K562 (cell line): ENCODE data around the gene TLCD1. TPM values are rescaled to one million over a fixed set of nuclear protein-coding genes. Genes with fewer than 3 reads are reported as not detected.

Experiments
- ARID1B ChIP-seq: fragments of 450-650 bp; IDR thresholded peaks from 2 replicates; pipeline ENCODE4 v1.6.1; 2016; ENCODE audit warnings: antibody characterized with exemption, mild to moderate bottlenecking, inconsistent platforms
- ATF1 ChIP-seq, 2 experiments: fragments of 450-650 bp in 1 of 2; IDR thresholded peaks; 2 replicates each; pipeline ENCODE4 v1.6.1; 2016; ENCODE audit warnings: missing compliant biosample characterization in 1 of 2, missing genetic modification characterization in 1 of 2
- HNRNPLL ChIP-seq: fragments of 200-400 bp; formaldehyde crosslinking; IDR thresholded peaks from 2 replicates; pipeline ENCODE4 v1.6.1; 2017; ENCODE audit warnings: low read length, low read depth, mild to moderate bottlenecking; ENCODE audit not compliant: poor library complexity, severe bottlenecking
- JUN ChIP-seq, 2 experiments: sonication (generic) in 1 of 2; formaldehyde crosslinking in 1 of 2; IDR thresholded peaks; 2 replicates each; pipeline versions ENCODE4 v1.6.1 to v1.8.0; 2012 to 2022; ENCODE audit warnings: borderline replicate concordance in 2 of 2, mild to moderate bottlenecking in 2 of 2, improper control_type of control experiment in 1 of 2, low read depth in 1 of 2, low read length in 1 of 2, missing genetic modification reagents in 1 of 2
- KDM4B ChIP-seq, 2 experiments: fragments of 450-650 bp in 1 of 2; sonication (generic) in 1 of 2; IDR thresholded peaks; 2 replicates each; pipeline ENCODE4 v1.6.1; 2016 to 2017; ENCODE audit warnings: borderline replicate concordance in 2 of 2, antibody characterized with exemption in 1 of 2, low read depth in 1 of 2, mild to moderate bottlenecking in 1 of 2
- KLF13 ChIP-seq: fragments of 450-650 bp; IDR thresholded peaks from 2 replicates; pipeline ENCODE4 v1.6.1; 2016; ENCODE audit warnings: missing genetic modification characterization, low read depth, mild to moderate bottlenecking, missing compliant biosample characterization, moderate library complexity, borderline replicate concordance
- PHF20 ChIP-seq: fragments of 450-650 bp; IDR thresholded peaks from 2 replicates; pipeline ENCODE4 v1.6.1; 2018; ENCODE audit not compliant: partially characterized antibody
- SMARCA5 ChIP-seq: fragments of 450-650 bp; IDR thresholded peaks from 2 replicates; pipeline ENCODE4 v1.6.1; 2016
- SRF ChIP-seq, 2 experiments: fragments of 250-450, 450-650 bp in 1 of 2; sonication (Bioruptor Pico) in 1 of 2; sonication (generic) in 1 of 2; formaldehyde crosslinking; IDR thresholded peaks; 2 replicates each; pipeline versions ENCODE4 v1.5.0 to v1.5.1; 2020 to 2022; ENCODE audit warnings: mild to moderate bottlenecking in 1 of 2, missing genetic modification reagents in 1 of 2
- TEAD4 ChIP-seq, 2 experiments: sonication (generic) in 1 of 2; formaldehyde crosslinking in 1 of 2; IDR thresholded peaks; 2 replicates each; pipeline versions ENCODE4 v1.6.1 to v1.8.0; 2012 to 2022; ENCODE audit warnings: borderline replicate concordance in 1 of 2, inconsistent platforms in 1 of 2, low read length in 1 of 2, mild to moderate bottlenecking in 1 of 2, missing genetic modification reagents in 1 of 2
- WHSC1 ChIP-seq: IDR thresholded peaks from one replicate; pipeline ENCODE4 v1.6.1; 2012; ENCODE audit warnings: low read length, control low read depth, inconsistent platforms
- ZNF699 ChIP-seq: fragments of 250-450 bp; sonication (Bioruptor Pico); IDR thresholded peaks from 2 replicates; pipeline ENCODE4 v1.8.0; 2021; ENCODE audit warnings: mild to moderate bottlenecking, moderate library complexity; ENCODE audit not compliant: insufficient replicate concordance
- ZNF766 ChIP-seq: fragments of 200-800 bp; sonication (Bioruptor generic); conservative IDR thresholded peaks from 2 replicates; pipeline ENCODE4 v1.6.1; 2016; ENCODE audit warnings: missing genetic modification characterization, missing compliant biosample characterization
- polyA plus RNA-seq, 8 experiments: library from polyadenylated mRNA; depleted of rRNA in 4 of 8; stranded (reverse) in 5 of 8; unstranded in 3 of 8; fragments of >200 nt; fragmentation: Nextera tagmentation in 2 of 8; fragmentation: Illumina TruSeq in 1 of 8; extraction: Ambion mirVana in 2 of 8; extraction: Trizol in 1 of 8; gene quantifications; 2 replicates each; pipeline versions ENCODE4 v1.2.1 to v1.2.3, GENCODE V29; 2011 to 2014; ENCODE audit warnings: inconsistent platforms in 1 of 8, missing spikeins in 1 of 8
- total RNA-seq, 7 experiments: library from RNA; depleted of rRNA in 6 of 7; stranded (reverse); fragments of >200 nt in 6 of 7; fragmentation: Illumina TruSeq in 2 of 7; extraction: Trizol in 2 of 7; gene quantifications; 2 replicates each; pipeline versions ENCODE4 v1.2.1 to v1.2.3, GENCODE V29; 2011 to 2021; ENCODE audit warnings: low replicate concordance in 1 of 7
- TF ChIP-seq, protein P1 (sequence below): fragments of 250-450 bp; sonication (Bioruptor Pico); IDR thresholded peaks from 2 replicates; pipeline ENCODE4 v1.4.0; 2020; ENCODE audit warnings: mild to moderate bottlenecking, moderate library complexity
- TF ChIP-seq, protein P2 (sequence below), 2 experiments: fragments of 200-800 bp in 1 of 2; sonication (Bioruptor generic) in 1 of 2; sonication (generic) in 1 of 2; formaldehyde crosslinking in 1 of 2; IDR thresholded peaks in 1 of 2; conservative IDR thresholded peaks in 1 of 2; 2 replicates each; pipeline versions ENCODE4 v1.5.0 to v1.6.1; 2016 to 2020; ENCODE audit warnings: missing compliant biosample characterization in 1 of 2, missing genetic modification characterization in 1 of 2, missing genetic modification reagents in 1 of 2
- TF ChIP-seq, protein P3 (sequence below): fragments of 250-450 bp; sonication (Bioruptor Pico); IDR thresholded peaks from 2 replicates; pipeline ENCODE4 v1.9.0; 2021; ENCODE audit warnings: mild to moderate bottlenecking, inconsistent platforms

TLCD1 gene
- total and polyA plus RNA-seq, 9 of the 15 experiments (the other 6 are each of a cell fraction or from before 2014, with no cell fraction given) = 6.8 to 37.7 (median 21.7) TPM

DNA sequence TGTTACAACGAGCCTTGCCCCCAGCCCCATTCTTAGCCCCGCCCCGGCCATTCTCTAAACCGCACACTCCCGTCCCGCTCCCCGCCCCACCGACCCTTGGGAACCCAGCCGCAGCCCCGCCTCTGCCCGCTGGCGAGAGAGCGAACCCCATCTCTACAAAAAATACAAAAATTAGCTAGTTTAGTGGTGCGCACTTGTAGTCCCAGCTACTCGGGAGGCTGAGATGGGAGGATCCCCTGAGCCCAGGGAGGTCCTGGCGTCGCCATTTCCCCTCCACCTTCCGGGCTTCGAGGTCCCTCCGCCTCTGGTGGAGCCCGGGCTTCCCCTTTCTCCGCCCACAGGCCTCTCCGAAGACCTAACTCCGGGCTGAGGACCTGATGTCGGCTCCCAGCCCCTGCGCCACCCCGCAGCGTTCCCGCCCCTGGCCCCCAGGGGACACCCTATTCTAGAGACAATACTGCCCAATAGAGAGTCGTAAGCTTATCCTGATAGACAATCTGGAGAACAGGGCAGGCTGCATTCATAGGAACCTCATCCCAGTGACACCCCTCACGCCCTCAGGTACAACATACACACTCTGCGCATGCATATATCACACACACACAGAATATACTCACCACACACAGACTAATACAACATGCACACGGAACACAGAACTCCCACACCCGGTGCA is 13.9 kb downstream of the TLCD1 start (continued):
- TF ChIP-seq, protein P1, sequence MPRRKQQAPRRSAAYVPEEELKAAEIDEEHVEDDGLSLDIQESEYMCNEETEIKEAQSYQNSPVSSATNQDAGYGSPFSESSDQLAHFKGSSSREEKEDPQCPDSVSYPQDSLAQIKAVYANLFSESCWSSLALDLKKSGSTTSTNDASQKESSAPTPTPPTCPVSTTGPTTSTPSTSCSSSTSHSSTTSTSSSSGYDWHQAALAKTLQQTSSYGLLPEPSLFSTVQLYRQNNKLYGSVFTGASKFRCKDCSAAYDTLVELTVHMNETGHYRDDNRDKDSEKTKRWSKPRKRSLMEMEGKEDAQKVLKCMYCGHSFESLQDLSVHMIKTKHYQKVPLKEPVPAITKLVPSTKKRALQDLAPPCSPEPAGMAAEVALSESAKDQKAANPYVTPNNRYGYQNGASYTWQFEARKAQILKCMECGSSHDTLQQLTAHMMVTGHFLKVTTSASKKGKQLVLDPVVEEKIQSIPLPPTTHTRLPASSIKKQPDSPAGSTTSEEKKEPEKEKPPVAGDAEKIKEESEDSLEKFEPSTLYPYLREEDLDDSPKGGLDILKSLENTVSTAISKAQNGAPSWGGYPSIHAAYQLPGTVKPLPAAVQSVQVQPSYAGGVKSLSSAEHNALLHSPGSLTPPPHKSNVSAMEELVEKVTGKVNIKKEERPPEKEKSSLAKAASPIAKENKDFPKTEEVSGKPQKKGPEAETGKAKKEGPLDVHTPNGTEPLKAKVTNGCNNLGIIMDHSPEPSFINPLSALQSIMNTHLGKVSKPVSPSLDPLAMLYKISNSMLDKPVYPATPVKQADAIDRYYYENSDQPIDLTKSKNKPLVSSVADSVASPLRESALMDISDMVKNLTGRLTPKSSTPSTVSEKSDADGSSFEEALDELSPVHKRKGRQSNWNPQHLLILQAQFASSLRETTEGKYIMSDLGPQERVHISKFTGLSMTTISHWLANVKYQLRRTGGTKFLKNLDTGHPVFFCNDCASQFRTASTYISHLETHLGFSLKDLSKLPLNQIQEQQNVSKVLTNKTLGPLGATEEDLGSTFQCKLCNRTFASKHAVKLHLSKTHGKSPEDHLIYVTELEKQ = no peak
- TF ChIP-seq JUN (IDR thresholded peaks at IDR 0.05; ENCODE audit: borderline replicate concordance, low read depth, low read length) (0 out of 2 replicates have a peak, but pooled peaks have one; percentile 37), JUN (CRISPR knock-in tag; IDR thresholded peaks at IDR 0.05; ENCODE audit: borderline replicate concordance) (no peak), ZNF766 (CRISPR knock-in tag) (peak; percentile 42; the same call in 1 of the 2 replicates), SMARCA5 (peak; percentile 63; the same call in 1 of the 2 replicates), ZNF699 (CRISPR knock-in tag) (no peak), KLF13 (0 out of 2 replicates have a peak, but pooled peaks have one; percentile 24), PHF20 (peak; percentile 25), WHSC1 (no peak), HNRNPLL (peak; percentile 0), TEAD4 (IDR thresholded peaks at IDR 0.05; ENCODE audit: low read length) (no peak), TEAD4 (CRISPR knock-in tag; IDR thresholded peaks at IDR 0.05; ENCODE audit: borderline replicate concordance) (no peak), ATF1 (CRISPR knock-in tag; IDR thresholded peaks at IDR 0.05) (no peak), ATF1 (tag; IDR thresholded peaks at IDR 0.05) (no peak), ARID1B (peak; percentile 22), SRF (CRISPR knock-in tag; IDR thresholded peaks at IDR 0.05) (no peak), KDM4B (IDR thresholded peaks at IDR 0.05; ENCODE audit: borderline replicate concordance in 2 of 2, low read depth in 1 of 2) (no peak)
- TF ChIP-seq, protein P2, sequence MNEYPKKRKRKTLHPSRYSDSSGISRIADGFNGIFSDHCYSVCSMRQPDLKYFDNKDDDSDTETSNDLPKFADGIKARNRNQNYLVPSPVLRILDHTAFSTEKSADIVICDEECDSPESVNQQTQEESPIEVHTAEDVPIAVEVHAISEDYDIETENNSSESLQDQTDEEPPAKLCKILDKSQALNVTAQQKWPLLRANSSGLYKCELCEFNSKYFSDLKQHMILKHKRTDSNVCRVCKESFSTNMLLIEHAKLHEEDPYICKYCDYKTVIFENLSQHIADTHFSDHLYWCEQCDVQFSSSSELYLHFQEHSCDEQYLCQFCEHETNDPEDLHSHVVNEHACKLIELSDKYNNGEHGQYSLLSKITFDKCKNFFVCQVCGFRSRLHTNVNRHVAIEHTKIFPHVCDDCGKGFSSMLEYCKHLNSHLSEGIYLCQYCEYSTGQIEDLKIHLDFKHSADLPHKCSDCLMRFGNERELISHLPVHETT (CRISPR knock-in tag; conservative IDR thresholded peaks at IDR 0.05 in 1 of 2, IDR thresholded peaks at IDR 0.05 in 1 of 2) = peak in 1 of 2 experiments; percentile 65; a peak in 2 of 4 replicates
- TF ChIP-seq, protein P3, sequence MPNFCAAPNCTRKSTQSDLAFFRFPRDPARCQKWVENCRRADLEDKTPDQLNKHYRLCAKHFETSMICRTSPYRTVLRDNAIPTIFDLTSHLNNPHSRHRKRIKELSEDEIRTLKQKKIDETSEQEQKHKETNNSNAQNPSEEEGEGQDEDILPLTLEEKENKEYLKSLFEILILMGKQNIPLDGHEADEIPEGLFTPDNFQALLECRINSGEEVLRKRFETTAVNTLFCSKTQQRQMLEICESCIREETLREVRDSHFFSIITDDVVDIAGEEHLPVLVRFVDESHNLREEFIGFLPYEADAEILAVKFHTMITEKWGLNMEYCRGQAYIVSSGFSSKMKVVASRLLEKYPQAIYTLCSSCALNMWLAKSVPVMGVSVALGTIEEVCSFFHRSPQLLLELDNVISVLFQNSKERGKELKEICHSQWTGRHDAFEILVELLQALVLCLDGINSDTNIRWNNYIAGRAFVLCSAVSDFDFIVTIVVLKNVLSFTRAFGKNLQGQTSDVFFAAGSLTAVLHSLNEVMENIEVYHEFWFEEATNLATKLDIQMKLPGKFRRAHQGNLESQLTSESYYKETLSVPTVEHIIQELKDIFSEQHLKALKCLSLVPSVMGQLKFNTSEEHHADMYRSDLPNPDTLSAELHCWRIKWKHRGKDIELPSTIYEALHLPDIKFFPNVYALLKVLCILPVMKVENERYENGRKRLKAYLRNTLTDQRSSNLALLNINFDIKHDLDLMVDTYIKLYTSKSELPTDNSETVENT (CRISPR knock-in tag) = peak; percentile 22; the same call in 1 of the 2 replicates
